ENCODE measurements around the gene PTBP2. TPM values are rescaled to one million over a fixed set of nuclear protein-coding genes. Genes with fewer than 3 reads are reported as not detected.
"Not testable (repeated sequence)": the region's sequence is repeated elsewhere in the genome, so short reads cannot be mapped to it uniquely, and the experiment has no call there.

Gene PTBP2
- total RNA-seq, 6 experiments from 2014 or later, result 6.5 to 9.6 (median 8.0) TPM

GRCh38 chr1:96748078-96748477 lies 26.5 kb downstream of the PTBP2 start:
- no peak for DNase-seq
- Mint-ChIP-seq H3K27me3 (ENCODE audit: insufficient read depth) (no peaks in the 10 kb centered on the region), H3K27ac (peak overlapping the region; percentile 13; the same call in 1 of the 2 replicates), H3K4me1 (ENCODE audit: low read depth) (peaks cover 28% of the 10 kb centered on the region), H3K36me3 (ENCODE audit: low read depth) (peaks cover 16% of the 10 kb centered on the region), H3K9me3 (no peaks in the 10 kb centered on the region), H3K4me3 (no peak overlapping the region)
- no peak for TF ChIP-seq CTCF (IDR thresholded peaks at IDR 0.05)

- TF ChIP-seq CTCF (IDR thresholded peaks at IDR 0.05), result no peak
- Mint-ChIP-seq H3K4me1 (ENCODE audit: low read depth) (peaks cover 28% of the 10 kb centered on the region), H3K27ac (no peak overlapping the region), H3K27me3 (ENCODE audit: insufficient read depth) (no peaks in the 10 kb centered on the region), H3K36me3 (ENCODE audit: low read depth) (peaks cover 30% of the 10 kb centered on the region), H3K9me3 (no peaks in the 10 kb centered on the region), H3K4me3 (no peak overlapping the region)
- no peak for DNase-seq
These were observed 28.0 kb downstream of the PTBP2 start for GRCh38 chr1:96749618-96750017.

GRCh38 chr1:96752394-96752793 lies 30.8 kb downstream of the PTBP2 start:
- no peak overlapping the region for H3K27ac Mint-ChIP-seq
- no peak overlapping the region for H3K4me3 Mint-ChIP-seq
- H3K36me3 Mint-ChIP-seq (ENCODE audit: low read depth), result peaks cover 38% of the 10 kb centered on the region
- H3K4me1 Mint-ChIP-seq (ENCODE audit: low read depth), result peaks cover 22% of the 10 kb centered on the region
- DNase-seq, result no peak
- H3K27me3 Mint-ChIP-seq (ENCODE audit: insufficient read depth), result no peaks in the 10 kb centered on the region
- no peak for TF ChIP-seq CTCF (IDR thresholded peaks at IDR 0.05)
- H3K9me3 Mint-ChIP-seq, result no peaks in the 10 kb centered on the region

GRCh38 chr1:96756789-96757188 lies 35.2 kb downstream of the PTBP2 start:
- Mint-ChIP-seq H3K27me3 (ENCODE audit: insufficient read depth) (no peaks in the 10 kb centered on the region), H3K27ac (no peak overlapping the region), H3K9me3 (peaks cover 21% of the 10 kb centered on the region), H3K36me3 (ENCODE audit: low read depth) (peaks cover 67% of the 10 kb centered on the region), H3K4me1 (ENCODE audit: low read depth) (peaks cover 5% of the 10 kb centered on the region), H3K4me3 (no peak overlapping the region)
- no peak; the same call in 1 of the 2 replicates for TF ChIP-seq CTCF (IDR thresholded peaks at IDR 0.05)
- no peak for DNase-seq

- H3K27me3 Mint-ChIP-seq (ENCODE audit: insufficient read depth); DNase-seq; H3K4me3 Mint-ChIP-seq; H3K27ac Mint-ChIP-seq: not testable (repeated sequence)
- peaks cover 14% of the 10 kb centered on the region for H3K4me1 Mint-ChIP-seq (ENCODE audit: low read depth)
- peaks cover 21% of the 10 kb centered on the region for H3K9me3 Mint-ChIP-seq
- H3K36me3 Mint-ChIP-seq (ENCODE audit: low read depth), result peaks cover 33% of the 10 kb centered on the region
These were observed 41.0 kb downstream of the PTBP2 start for GRCh38 chr1:96762586-96762985.

- DNase-seq, result no peak
- Mint-ChIP-seq H3K27me3 (ENCODE audit: insufficient read depth) (no peaks in the 10 kb centered on the region), H3K4me1 (ENCODE audit: low read depth) (peaks cover 14% of the 10 kb centered on the region), H3K36me3 (ENCODE audit: low read depth) (peaks cover 30% of the 10 kb centered on the region), H3K27ac (no peak overlapping the region), H3K4me3 (no peak overlapping the region), H3K9me3 (peaks cover 21% of the 10 kb centered on the region)
- TF ChIP-seq CTCF (IDR thresholded peaks at IDR 0.05), result no peak
These were observed 41.9 kb downstream of the PTBP2 start for GRCh38 chr1:96763514-96763913.

Data from HFFc6 (cell line).